Fibroblast of skin of abdomen (primary cell): Measurements from ENCODE around the gene AIP.

Source experiments
- DNase-seq: peaks from one replicate; pipeline ENCODE4 v3.0.0-alpha.2; 2013

Gene AIP

DNA sequence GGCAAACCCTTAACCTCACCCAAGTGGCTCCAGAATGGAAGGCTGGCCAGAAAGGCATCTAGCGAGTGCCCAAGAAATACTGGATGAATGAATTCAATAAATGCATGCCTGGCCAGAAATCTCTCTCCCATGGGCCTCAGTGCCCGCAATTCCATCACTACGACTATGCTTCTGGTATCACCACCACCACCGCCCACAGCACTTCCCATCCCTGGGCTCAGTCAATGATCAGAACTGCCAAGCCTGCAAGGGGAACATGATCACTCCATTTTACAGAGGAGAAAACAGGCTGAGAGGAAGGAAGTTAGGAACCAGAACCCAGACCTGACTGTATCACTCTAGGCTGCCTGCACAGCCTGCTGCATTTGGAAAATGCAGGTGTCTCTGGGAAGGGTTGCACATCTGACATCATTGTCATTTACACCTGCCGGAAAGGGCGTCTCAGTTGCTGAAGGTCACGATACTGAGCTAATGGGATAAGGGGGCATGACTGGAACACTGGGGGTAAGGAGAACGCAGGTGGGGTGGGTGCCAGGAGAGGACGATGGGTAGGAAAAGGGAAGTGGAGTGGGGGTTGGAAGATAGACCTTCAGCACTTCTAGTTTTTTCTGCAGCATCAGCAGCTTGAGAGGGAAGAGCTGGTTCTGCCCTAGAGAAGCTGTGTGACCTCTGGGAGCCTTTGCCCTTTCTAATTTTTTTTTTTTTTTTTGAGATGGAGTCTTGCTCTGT is 33.5 kb upstream of the AIP start:
- no peak for DNase-seq

DNA sequence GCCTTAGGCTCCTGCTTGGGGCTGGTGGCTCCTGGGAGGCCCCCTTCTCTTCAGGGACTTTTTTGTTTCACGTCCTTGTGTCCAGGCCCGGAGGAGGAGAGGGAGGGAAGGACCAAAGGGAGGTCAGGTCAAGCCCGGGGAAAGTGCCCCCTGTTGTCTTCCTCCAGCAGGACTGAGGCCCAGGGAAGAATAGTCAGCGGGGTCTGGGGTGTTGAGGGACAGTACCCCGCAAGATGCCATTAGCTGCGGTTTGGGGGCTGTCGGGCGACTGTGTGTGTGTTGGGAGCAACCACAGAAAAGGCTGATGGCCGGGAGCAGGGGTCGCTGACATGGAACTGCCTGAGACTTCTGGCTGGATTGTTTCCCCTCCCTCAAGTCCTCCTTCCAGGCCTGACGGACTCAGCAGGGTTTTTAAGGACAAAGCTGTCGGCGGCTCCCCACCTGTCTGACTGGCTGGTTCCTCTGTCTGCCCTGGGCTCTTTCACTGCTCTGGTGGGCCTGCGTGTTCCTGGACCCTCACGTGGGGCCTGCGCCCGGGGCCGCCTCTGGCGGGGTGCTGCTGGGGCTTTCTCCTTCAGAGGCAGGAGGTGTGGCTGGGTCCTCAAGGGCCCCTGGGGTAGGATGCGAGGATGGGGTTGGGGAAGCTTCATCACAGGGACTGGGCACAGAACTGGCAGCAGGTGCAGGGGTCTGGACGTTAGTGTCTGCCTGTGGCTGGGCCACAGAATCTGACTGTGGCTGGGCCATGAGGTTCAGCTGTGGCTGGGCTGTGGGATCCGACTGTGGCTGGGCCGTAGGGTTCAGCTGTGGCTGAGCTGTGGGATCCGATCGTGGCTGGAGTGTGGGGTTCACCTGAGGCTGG is 31.8 kb upstream of the AIP start:
- DNase-seq: no peak

DNA sequence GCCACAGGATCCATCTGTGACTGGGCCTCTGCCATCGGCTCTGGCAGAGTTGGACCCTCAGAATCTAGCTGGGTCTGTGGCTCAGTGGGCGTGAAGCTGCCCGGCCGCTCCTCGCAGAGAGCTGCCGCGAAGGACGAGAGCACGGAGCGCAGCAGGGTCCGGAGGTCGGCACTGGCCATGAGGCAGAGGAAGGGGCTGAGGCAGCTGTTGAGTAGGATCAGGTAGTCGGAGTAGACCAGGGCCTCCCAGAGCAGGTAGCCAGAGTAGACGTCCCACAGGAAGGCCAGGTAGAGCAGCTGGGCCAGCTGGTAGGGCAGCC is 31.2 kb upstream of the AIP start:
- no peak for DNase-seq

DNA sequence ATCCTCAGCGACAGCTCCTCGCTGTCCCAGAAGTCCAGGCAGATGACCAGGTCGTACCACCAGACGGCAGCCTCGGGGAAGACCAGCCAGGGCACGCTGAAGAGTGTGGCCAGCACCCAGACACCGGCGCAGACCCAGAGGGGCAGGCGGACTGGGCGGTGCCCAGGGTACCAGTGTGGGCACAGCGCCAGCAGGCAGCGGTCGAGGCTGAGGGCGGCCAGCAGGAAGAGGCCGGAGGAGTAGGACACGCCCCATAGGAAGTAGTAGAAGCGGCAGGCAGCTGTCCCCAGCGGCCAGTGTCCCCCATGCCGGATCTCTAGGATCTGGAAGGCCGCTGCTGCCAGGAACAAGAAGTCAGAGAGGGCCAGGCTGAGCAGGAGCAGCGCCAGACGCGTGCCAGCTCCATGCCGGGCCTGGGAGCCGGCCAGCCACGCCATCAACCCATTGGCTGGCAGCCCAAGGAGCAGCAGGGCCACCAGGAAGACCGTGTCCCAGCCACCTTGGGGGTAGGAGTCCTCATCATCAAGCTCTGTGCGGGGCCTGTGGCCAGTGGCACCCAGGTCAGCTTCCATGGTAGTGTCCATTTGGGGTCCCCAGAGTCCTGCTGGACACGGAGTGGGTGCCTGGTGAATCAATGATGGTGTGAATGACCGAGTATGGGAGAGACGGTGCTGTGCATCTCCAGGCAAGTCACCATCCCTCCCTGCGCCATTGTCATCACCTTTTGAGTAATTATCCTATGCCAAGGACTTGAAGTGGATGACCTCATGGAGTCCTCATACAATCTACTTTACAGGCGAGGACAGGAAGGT is 30.5 kb upstream of the AIP start, which contains the start of gene GPR152:
TSS of gene GPR152 (minus strand) at position 589 of the 812 bp plus-strand sequence. CDS start at position 584, 5 bp downstream.
- no peak for DNase-seq

DNA sequence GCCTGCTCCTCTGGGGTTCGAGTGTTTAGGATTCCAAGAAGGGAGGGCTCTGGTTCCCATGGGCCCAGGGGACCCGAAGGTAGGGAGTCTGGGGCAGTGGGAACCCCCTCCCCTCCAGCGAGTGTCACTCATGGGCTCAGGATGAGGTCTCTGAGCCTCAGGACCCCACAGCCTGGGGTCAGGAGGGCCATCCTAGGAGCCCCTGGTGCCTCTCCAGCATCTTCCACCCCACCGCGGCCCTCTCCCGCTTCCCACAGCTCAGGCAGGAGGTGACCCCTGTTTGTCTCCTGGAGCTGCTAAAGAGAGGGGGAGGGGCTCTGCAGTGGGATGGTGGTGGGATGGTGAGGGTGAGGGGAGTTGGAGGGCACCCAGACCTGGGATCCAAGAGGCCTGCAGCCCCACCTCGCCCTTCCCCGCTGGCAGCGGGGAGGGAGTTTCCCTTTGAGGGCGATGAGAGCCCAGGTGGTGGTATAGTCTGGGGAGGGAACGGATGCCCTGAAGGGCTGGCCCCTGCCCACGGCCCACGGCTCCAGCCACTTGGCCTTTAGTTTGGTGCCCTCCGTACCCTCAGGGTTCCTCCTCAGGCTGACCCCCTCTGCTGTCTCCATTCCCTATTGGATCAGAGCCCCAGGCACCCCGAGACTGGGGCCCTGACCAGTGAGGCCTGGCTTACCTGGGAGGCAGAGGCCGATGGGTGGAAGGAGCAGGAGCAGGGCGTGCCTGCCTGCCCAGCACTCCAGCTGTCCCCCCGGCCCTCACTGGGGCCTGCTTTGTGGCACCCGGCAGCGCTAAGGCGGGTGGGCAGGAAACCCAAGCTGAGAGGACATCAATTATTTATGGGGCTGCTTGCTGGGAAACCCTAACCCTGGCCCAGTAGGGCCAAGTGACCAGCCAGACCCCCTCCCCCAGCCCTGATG is 28.8 kb upstream of the AIP start:
- no peak for DNase-seq

DNA sequence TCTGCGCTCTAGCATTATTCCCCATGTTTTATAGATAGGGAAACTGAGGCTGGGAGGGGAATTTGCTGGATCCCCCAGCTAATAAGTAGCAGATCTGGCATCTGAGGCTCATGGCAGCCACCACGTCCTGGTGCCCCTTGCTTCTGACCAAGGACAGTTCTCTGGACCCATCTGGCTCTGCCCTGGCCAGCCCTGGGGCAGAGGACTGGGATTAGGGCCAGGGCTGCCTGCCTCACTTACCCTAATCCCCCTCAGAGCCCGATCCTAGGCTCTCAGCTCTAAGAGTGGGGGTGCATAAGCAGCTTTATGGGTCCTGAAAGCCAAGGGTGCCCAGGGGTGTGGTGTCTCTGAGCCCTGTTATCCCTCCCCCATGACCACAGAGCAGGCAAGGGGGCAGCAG is 27.8 kb upstream of the AIP start, which contains the start of gene CABP4:
TSS of gene CABP4 (plus strand) at position 301 of the 400 bp plus-strand sequence. CDS start at position 371, 70 bp downstream.
- no peak for DNase-seq

DNA sequence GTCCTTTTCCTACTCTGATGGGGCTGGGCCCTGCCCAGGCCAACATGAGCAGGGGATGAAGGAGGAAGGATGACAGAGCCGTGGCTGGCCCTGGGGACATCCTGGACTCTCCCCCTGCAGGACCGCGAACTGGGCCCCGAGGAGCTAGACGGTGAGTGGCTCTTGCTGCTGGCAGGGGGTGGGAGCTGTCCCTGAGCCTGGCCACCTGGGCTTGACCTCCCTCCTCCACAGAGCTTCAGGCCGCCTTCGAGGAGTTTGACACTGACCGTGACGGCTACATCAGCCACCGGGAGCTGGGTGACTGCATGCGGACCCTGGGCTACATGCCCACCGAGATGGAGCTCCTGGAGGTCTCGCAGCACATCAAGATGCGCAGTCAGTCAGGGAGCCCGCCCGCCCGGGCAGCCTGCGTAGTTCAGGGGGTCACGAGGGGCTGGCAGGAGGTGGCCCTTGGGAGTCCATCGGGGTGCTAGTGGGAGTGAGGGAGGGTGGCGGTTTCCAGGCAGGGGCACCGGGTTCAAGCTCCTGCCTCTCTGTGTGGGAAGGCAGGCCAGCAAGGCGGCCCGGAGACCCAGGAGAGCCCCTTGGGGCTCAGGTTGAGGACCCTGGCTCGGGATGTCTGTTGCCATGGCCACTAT is 26.6 kb upstream of the AIP start:
- no peak for DNase-seq

DNA sequence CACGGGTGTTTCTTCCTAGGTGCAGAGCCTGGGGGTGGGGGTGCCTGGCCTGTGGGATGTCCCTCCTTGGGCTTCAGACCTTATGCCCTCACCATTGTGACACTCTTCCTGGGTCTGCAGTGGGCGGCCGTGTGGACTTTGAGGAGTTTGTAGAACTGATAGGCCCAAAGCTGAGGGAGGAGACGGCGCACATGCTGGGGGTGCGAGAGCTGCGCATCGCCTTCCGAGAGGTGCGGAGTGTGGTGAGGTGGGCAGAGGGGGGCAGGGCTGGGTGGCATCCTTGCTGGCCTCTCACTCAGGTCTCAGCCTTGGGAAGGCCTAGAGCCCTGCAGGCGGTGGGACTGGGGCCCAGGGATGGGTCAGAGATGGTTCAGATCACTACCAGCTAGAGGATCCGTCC is 25.4 kb upstream of the AIP start:
- no peak for DNase-seq

DNA sequence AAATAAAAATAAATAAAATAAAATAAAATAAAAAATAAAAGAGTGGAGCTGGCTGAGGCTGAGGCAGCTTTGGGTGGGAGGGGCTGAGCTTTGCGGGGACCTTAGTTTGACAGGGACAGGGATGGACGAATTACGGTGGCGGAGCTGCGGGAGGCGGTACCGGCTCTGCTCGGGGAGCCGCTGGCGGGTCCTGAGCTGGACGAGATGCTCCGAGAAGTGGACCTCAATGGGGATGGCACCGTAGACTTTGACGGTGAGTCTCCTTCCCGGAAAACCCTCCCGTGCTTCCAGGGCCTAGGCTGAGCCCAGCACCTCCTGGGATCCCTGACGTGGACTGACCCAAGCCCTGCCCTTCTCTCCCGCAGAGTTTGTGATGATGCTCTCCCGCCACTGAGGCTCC is 24.6 kb upstream of the AIP start:
- DNase-seq: no peak

DNA sequence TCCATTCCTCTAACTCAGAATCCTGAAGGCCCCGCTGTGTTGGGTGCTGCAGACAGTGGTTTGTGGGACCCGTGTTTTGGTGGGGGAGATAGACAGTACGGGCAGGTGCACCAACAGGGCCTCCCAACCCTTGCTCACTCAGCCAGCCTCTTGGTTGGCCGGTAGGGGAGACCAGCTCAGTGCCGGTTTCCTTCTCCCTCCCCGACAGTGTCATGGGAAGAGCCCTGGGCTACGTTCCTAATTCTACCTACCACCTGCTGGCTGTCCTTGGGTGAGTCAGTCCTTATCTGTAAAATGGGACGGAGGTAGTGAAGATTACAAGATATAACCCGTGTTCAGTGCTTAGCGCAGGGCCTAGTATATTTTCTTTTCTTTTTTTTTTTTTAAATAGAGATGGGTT is 19.6 kb upstream of the AIP start:
- DNase-seq: no peak

DNA sequence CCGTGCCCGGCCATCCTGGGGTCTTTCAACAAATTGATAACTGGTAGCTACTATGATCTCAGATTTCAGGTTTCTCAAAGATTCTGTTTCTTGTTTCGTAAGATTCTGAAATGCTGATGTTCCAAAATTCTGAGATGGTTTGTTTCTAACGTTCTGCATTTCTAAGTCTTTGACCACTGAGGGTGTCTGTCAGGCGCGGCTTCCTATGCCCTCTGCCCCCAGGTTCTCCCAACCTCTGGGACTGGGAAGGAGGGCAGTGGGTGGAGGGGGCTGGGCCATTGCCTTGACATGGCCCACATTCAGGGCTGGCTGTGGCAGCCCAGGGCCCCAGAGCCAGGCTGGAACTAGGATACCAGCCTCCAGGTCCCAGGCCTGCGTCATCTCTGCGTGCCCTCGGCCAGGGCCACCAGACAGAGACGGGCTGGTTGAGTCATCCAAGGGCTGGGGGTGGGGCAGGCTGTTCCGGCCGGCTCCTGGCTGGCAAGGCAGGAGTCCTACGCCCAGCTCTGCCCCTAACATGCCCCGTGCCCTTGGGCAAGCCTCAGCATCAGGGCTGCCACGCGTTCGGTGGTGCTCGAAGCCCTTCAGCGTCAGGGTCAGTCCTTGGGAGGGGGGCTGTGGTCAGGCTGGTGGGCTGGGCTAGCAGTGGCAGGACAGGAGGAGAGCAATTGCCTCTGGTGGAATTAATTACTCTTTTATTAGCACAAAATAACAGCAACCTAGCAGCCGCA is 19.0 kb upstream of the AIP start:
- no peak for DNase-seq

DNA sequence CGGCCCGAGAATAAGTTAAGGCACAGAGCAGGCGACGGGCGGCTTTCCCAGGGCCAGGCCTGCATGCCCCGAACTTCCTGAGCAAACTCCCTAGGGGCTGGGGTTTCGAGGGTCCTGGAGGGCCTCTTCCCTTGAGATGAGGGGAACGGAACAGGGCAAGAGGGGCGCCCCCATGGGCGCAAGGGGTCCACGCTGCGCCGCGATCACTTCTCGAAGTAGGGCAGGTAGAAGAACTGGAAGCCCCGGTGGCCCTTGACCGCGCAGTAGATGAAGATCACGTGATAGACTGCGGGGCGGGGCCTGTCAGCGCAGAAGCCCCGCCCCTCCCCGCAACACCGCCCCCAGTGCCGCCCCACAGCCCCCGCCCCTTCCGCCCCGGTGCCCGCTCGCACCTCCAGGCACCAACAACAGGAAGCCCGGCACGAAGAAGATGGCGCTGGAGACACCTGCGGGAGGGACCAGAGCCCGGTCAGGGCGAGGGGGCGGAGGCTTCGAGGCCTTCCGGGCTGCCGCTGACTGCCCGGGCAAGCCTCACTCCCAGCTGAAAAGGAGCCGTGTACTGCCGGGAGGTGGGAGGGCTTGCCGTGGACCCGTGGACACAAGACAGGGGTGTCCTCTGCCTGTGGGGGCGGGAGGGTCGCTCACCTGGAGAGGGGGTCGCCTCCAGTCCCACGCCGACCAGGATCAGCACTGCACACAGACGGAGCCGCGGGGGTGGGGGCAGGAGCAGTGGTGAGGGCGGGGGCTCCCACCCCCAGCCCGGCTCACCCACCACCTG is 18.2 kb upstream of the AIP start:
- DNase-seq: peak; percentile 69

DNA sequence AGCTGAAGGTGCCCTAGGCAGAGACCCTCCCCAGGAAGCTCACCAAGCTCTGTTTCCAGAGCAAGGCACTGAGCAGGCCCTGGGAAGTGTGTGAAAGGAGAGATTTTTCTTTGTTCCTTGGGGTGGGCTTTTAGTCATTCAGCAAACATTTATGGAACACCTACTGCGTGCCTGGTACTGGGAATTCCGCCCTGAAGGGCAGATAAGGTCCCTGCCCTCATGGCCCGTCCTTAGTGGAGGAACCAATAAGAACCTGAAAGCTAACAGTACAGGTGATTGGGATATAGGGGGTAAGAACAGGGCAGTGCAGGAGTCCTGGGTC is 17.7 kb upstream of the AIP start:
- DNase-seq: no peak

DNA sequence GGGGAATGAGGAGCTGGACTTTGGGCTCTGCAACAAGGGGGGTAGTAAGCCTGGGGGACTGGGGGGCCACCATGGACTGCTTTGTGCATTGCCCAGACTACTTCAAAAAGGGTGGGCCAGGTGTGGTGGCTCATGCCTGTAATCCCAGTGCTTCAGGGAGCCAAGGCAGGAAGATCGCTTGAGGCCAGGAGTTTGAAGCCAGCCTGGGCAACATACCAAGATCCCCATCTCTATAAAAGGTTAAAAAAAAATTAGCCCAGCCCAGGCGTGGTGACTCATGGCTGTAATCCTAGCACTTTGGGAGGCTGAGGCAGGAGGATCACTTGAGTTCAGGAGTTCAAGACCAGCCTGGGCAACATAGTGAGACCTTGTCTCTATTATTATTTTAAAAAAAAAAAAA is 17.3 kb upstream of the AIP start:
- peak; percentile 16 for DNase-seq

DNA sequence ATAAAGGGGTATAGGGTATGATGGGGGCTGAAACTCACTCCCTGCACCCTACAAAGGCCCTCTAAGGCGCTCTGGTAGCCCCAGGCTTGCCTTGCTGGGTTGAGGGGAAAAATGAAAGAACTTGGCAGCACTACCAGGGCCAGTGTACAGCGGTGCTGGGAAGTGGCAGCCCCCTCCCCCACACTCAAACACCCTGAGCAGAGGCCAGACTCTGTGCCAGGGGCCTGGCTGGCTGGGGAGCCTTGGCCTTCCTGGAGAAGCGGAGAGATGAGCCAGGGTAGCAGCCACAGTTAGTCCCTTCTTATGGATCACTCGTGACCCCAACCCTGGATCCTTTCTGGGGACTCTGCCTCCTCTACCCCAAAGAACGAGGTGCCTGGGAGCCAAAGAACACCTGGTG is 16.5 kb upstream of the AIP start:
- DNase-seq: no peak

DNA sequence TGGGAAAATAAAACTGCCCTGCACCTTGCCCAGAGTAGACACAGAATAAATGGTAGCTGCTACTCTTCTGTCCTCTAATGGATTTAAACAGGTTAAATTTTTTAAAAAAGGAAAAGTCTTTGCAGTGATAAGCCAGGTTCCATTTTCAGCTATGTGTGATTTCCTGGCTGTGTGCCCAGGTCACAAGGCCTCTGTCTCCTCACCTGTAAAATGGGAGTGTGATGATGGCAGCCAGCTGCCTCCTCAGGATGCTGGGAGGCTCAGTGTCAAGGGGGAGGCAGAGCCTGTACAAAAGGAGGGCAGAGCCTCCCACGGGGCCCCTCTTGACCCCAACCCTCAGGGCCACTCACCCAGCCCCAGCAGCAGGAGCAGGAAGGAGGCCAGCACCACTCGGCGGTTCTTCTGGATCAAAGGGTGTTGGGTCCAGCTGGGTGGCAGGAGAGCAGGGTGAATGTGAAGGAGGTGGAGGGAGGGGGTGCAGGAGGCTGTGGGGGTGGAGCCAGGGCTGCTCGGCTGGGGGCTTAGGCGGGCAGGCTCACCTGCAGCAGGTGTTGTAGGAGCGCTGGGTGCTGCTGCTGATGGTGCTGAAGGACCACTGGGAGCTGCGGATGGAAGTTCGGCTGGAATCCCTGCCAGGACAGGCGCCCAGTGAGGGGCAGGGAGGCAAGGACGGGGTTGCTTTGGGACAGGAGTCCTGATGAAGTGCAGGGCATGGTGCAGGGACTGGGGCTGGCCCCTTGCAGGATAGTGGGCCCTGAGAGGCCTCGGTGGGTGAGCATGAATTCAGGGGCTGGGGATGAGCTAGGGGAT is 15.7 kb upstream of the AIP start:
- DNase-seq: no peak

DNA sequence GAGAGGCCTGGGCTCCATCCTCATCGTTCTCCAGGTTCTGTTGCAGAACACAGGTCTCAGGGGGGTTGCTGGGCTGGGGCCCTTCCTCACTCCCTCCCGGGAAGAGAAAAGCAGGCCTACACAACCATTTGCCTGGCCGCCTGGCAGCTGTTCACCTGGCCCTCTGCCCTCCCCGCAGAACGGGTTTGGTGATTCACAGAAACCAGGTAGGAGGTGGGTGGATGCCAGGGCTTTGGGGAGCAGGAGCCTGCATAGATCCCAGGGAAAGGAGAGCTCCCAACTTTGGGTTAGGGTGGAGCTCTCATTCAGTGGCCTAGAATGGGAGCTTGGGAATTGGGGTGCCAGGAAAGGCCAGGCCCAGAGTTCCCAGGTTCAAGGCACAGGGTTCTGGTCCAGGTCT is 14.8 kb upstream of the AIP start:
- DNase-seq: no peak

DNA sequence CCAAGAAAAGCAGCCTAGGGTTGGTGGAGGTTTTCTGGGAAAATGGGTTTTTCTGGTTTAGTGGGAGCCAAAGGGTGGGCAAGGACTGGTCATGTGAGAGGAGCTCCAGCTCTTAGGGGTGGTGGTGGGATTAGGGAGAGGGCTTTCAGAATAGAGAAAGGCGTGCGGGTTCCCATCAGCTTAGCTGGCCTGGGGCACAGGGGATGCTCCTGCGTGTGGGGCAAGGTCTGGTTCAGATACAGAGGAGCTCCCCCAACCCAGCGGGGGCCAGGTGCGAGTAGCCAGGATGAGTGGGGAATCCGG is 14.4 kb upstream of the AIP start:
- no peak for DNase-seq

DNA sequence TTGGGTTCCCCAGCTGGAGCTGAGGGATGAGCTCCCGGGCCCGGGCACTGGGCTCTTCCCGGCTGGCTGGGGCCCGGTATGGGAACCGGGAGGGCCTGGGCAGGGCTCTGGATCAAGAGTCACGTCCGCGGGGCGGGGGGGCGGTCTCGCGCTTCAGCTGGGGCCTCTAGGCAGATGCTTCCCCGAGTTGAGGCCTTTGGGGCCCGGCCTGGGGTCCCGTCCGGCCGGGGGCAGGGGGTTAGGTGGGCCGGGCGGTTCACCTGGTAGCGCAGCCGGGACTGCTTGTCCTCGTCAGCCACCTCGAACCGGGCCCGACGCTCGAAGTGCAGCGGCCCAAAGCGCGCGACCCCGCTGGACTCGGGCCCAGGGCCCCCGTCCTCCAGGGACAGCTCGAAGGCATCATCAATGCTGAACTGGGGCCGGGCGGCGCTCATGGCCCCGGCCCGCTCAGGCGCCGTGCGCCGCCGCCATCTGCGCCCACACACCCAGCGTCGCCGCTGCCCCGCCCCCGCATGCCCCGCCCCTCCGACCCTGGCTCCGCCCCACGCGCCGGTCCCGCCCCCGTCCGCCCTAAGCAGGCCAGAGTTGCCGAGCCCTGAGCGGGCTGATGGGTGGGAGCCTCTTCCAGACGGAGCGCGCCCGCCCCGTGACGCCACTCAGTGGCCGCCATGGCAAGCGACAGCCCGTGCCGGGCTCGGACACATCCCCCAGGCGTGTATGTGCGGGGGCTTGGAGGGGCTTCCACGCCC is 13.9 kb upstream of the AIP start, which contains the start of gene TMEM134:
TSS of gene TMEM134 (minus strand) at position 493 of the 749 bp plus-strand sequence. CDS start at position 434, 59 bp downstream.
- DNase-seq: peak; percentile 93
